Measurements from ENCODE around the gene SLC7A6OS. TPM values are rescaled to one million over a fixed set of nuclear protein-coding genes. Genes with fewer than 3 reads are reported as not detected.

Gene SLC7A6OS
- total RNA-seq, 4 donors from 2014 or later: 13.4 to 19.5 (median 14.2) TPM

DNA sequence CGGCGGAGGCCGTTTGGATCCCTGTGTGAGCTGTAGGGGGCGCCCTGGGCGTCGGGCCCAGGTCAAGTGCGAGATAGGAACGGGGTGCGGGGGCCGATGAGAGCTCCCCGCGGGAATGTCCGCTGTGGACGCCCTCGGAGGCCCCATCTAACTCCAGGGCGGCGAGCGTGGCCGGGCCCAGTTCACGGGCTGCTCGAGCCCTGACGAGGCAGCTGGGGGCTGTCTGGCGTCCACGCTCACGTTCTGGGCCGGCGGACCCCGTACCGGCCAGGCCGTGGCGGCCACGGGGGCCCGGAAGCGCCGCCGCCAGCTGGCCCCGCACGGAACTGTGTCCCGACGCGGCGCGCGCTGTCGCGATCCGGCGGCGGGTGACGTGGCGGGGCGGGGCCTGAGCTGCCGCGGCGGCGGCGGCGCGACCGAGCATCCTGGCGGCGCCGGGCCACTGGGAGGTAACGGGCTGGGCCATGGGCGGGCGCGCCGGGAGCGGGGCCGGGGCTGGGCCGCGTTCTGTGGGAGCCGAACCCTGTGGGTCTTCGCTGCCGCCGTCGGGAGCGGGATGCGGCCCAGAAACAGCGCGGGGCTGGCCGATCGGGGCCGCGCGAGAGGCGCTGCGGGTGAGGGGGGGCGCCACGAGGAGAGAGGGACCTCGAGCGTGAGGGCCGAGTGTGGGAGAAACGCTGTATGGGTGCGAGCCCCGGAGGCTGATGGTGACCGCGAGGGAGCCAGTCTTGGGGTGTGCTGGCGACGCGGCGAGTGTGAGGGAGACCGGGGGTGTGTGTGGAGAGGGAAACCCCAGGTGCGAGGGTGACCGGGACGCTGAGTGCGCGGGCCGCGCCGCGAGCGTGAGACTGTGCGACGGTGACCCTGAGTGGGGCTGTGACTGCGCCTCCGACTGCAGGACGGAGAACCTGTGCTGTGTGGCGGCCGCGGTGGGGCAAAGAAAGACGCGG, 46.3 kb downstream of the SLC7A6OS start, which contains the start of gene SLC7A6:
Gene SLC7A6 (plus strand): TSS at position 399 of the 950 bp plus-strand sequence. CDS start 10,201 bp downstream, outside the sequence.
- Histone ChIP-seq H3K27me3 (no peaks in the 10 kb centered on the region), H3K9me3 (no peaks in the 10 kb centered on the region), H3K4me1 (peaks cover 0 to 44% (median 9%) of the 10 kb centered on the region in 4 donors), H3K36me3 (peaks cover 0 to 19% (median 5%) of the 10 kb centered on the region in 3 donors), H3K27ac (peak within 1 kb of the TSS; percentile 90 to 98 (median 94)), H3K4me3 (peak within 1 kb of the TSS; percentile 66 to 97 (median 86))
- peak; percentile 57 to 62 for DNase-seq (ENCODE audit: low spot score in 2 of 2)
- peak; percentile 14 to 81 for TF ChIP-seq POLR2A (IDR thresholded peaks at IDR 0.05)
- TF ChIP-seq EP300 (IDR thresholded peaks at IDR 0.05): no peak
- TF ChIP-seq, protein P1, sequence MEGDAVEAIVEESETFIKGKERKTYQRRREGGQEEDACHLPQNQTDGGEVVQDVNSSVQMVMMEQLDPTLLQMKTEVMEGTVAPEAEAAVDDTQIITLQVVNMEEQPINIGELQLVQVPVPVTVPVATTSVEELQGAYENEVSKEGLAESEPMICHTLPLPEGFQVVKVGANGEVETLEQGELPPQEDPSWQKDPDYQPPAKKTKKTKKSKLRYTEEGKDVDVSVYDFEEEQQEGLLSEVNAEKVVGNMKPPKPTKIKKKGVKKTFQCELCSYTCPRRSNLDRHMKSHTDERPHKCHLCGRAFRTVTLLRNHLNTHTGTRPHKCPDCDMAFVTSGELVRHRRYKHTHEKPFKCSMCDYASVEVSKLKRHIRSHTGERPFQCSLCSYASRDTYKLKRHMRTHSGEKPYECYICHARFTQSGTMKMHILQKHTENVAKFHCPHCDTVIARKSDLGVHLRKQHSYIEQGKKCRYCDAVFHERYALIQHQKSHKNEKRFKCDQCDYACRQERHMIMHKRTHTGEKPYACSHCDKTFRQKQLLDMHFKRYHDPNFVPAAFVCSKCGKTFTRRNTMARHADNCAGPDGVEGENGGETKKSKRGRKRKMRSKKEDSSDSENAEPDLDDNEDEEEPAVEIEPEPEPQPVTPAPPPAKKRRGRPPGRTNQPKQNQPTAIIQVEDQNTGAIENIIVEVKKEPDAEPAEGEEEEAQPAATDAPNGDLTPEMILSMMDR (IDR thresholded peaks at IDR 0.05): peak; percentile 61 to 93 (median 76)
- 1% methylated on average over 59 to 79 of the region's 123 CpGs for WGBS, 2 donors

DNA sequence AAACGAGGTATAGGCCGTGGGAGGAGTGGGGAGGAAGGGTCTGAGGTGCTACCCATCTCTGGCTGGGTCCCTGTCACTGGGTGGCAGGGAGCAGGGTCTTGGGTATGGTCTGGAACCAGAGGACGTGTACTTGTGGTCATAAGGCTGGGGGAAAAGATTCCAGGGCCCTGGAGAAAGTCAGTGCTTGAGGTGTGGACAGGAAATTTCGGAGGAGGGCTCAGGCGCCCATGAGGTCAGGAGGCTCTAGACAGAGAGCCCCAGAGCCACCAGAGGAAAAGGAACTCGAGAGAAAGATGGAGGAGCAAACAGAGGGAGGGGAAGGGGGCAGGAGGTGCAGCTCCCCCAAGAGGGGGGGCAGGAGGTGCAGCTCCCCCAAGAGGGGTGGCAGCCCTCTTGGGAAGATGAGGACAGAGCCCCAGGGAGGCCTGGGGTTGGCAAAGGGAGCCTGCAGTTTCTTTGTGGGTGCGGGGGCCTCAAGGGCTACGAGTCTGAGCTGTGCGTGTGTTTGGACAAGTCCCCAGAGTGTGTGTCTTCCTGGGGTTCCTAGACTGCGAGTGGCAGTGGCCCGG, 47.1 kb downstream of the SLC7A6OS start:
- Histone ChIP-seq H3K4me3 (peak overlapping the region; percentile 47 to 97 (median 86)), H3K36me3 (peaks cover 0 to 26% (median 5%) of the 10 kb centered on the region in 3 donors), H3K4me1 (peaks cover 0 to 36% (median 9%) of the 10 kb centered on the region in 4 donors), H3K27me3 (no peaks in the 10 kb centered on the region), H3K9me3 (no peaks in the 10 kb centered on the region), H3K27ac (peak overlapping the region; percentile 90 to 98 (median 94))
- TF ChIP-seq EP300 (IDR thresholded peaks at IDR 0.05): no peak
- TF ChIP-seq, protein P1 (IDR thresholded peaks at IDR 0.05): no peak
- no peak for TF ChIP-seq POLR2A (IDR thresholded peaks at IDR 0.05)
- 36 to 48% methylated on average over 9 to 11 of the region's 11 CpGs for WGBS, 2 donors
- DNase-seq (ENCODE audit: low spot score in 2 of 2): no peak

DNA sequence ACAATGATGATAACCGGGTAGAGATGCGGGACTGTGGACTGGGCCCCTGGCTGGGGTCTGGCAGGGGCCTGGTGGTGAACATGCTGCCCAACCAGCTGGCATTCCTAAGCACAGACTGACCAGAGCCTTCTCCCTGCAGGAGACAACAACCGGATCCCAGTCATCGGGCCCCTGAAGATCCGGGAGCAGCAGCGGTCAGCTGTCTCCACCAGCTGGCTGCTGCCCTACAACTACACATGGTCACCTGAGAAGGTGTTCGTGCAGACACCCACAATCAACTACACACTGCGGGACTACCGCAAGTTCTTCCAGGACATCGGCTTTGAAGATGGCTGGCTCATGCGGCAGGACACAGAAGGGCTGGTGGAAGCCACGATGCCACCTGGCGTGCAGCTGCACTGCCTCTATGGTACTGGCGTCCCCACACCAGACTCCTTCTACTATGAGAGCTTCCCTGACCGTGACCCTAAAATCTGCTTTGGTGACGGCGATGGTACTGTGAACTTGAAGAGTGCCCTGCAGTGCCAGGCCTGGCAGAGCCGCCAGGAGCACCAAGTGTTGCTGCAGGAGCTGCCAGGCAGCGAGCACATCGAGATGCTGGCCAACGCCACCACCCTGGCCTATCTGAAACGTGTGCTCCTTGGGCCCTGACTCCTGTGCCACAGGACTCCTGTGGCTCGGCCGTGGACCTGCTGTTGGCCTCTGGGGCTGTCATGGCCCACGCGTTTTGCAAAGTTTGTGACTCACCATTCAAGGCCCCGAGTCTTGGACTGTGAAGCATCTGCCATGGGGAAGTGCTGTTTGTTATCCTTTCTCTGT, 51.5 kb downstream of the SLC7A6OS start:
- WGBS, 2 donors: 83 to 90% methylated on average over 19 to 27 of the region's 27 CpGs
- H3K36me3 ChIP-seq: peaks cover 0 to 71% (median 11%) of the 10 kb centered on the region in 3 donors
- no peaks in the 10 kb centered on the region for H3K27me3 ChIP-seq
- no peak for DNase-seq (ENCODE audit: low spot score in 2 of 2)
- no peak overlapping the region for H3K27ac ChIP-seq
- TF ChIP-seq POLR2A (IDR thresholded peaks at IDR 0.05): no peak
- TF ChIP-seq, protein P1 (IDR thresholded peaks at IDR 0.05): no peak
- TF ChIP-seq EP300 (IDR thresholded peaks at IDR 0.05): no peak
- peaks cover 0 to 16% (median 7%) of the 10 kb centered on the region in 4 donors for H3K4me1 ChIP-seq
- H3K4me3 ChIP-seq: no peak overlapping the region
- no peaks in the 10 kb centered on the region for H3K9me3 ChIP-seq

DNA sequence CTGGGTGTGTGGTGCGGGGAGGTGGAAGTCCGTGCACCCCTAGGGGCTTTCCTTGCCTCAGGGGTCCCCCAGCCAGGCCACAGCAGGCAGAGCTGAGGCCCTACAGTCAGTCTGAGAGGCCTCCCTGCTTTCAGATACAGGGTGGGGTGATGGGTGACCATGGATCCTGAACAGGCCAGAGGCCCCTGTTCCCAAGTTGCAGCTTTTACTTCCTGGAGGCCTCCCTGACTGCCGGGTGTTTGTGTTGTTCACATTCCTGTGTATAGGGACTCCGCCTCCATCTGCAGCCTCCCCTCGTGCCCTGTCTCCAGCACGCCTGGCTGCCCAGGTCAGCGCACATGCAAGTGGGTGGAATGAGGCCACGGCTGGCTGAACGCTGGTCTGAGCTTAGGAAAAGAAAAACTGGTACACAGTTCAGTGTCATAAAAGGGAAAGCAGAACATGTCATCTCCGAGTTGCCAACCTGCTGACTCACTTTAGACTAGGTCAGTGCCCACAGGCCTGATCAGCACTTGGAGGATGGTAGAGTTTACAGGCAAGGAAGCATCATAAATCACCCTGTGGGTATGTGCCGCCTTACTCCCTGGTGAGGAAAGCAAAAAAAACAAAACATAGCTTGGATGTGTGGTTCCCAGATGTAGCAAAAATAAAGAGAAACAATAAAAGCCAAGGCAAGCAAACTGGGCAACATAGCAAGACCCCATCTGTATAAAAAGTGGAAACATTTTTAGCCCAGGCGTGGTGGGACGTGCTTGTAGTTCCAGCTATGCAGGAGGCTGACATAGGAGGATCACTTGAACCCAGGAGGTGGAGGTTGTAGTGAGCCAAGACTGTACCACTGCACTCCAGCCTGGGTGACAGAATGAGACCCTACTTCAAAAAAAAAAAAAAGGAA, 52.6 kb downstream of the SLC7A6OS start:
- peaks cover 0 to 81% (median 11%) of the 10 kb centered on the region in 3 donors for H3K36me3 ChIP-seq
- no peak overlapping the region for H3K4me3 ChIP-seq
- no peaks in the 10 kb centered on the region for H3K27me3 ChIP-seq
- H3K27ac ChIP-seq: peak overlapping the region in 1 of 4 donors; percentile 45
- H3K4me1 ChIP-seq: peaks cover 0 to 9% (median 3%) of the 10 kb centered on the region in 4 donors
- TF ChIP-seq EP300 (IDR thresholded peaks at IDR 0.05) (no peak), POLR2A (IDR thresholded peaks at IDR 0.05) (no peak)
- TF ChIP-seq, protein P1 (IDR thresholded peaks at IDR 0.05): no peak
- WGBS, 2 donors: 55 to 65% methylated on average over 13 of the region's 13 CpGs
- no peak for DNase-seq (ENCODE audit: low spot score in 2 of 2)
- no peaks in the 10 kb centered on the region for H3K9me3 ChIP-seq

All from tibial nerve (tissue), 4 donors.